Dermis blood vessel endothelial cell (primary cell): ENCODE results near the gene LAMA4. TPM values are rescaled to one million over a fixed set of nuclear protein-coding genes. Genes with fewer than 3 reads are reported as not detected.

Experiments used
- DNase-seq: peaks from one replicate; pipeline ENCODE4 v3.0.0; 2010
- total RNA-seq: library from RNA; depleted of rRNA; stranded (reverse); fragments of >200 nt; gene quantifications from 2 replicates; pipeline ENCODE4 v1.2.3, GENCODE V29; 2014

LAMA4 gene, protein sequence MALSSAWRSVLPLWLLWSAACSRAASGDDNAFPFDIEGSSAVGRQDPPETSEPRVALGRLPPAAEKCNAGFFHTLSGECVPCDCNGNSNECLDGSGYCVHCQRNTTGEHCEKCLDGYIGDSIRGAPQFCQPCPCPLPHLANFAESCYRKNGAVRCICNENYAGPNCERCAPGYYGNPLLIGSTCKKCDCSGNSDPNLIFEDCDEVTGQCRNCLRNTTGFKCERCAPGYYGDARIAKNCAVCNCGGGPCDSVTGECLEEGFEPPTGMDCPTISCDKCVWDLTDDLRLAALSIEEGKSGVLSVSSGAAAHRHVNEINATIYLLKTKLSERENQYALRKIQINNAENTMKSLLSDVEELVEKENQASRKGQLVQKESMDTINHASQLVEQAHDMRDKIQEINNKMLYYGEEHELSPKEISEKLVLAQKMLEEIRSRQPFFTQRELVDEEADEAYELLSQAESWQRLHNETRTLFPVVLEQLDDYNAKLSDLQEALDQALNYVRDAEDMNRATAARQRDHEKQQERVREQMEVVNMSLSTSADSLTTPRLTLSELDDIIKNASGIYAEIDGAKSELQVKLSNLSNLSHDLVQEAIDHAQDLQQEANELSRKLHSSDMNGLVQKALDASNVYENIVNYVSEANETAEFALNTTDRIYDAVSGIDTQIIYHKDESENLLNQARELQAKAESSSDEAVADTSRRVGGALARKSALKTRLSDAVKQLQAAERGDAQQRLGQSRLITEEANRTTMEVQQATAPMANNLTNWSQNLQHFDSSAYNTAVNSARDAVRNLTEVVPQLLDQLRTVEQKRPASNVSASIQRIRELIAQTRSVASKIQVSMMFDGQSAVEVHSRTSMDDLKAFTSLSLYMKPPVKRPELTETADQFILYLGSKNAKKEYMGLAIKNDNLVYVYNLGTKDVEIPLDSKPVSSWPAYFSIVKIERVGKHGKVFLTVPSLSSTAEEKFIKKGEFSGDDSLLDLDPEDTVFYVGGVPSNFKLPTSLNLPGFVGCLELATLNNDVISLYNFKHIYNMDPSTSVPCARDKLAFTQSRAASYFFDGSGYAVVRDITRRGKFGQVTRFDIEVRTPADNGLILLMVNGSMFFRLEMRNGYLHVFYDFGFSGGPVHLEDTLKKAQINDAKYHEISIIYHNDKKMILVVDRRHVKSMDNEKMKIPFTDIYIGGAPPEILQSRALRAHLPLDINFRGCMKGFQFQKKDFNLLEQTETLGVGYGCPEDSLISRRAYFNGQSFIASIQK (N-terminal part only)
- total RNA-seq, result 661 and 842 TPM in 2 replicates

DNA sequence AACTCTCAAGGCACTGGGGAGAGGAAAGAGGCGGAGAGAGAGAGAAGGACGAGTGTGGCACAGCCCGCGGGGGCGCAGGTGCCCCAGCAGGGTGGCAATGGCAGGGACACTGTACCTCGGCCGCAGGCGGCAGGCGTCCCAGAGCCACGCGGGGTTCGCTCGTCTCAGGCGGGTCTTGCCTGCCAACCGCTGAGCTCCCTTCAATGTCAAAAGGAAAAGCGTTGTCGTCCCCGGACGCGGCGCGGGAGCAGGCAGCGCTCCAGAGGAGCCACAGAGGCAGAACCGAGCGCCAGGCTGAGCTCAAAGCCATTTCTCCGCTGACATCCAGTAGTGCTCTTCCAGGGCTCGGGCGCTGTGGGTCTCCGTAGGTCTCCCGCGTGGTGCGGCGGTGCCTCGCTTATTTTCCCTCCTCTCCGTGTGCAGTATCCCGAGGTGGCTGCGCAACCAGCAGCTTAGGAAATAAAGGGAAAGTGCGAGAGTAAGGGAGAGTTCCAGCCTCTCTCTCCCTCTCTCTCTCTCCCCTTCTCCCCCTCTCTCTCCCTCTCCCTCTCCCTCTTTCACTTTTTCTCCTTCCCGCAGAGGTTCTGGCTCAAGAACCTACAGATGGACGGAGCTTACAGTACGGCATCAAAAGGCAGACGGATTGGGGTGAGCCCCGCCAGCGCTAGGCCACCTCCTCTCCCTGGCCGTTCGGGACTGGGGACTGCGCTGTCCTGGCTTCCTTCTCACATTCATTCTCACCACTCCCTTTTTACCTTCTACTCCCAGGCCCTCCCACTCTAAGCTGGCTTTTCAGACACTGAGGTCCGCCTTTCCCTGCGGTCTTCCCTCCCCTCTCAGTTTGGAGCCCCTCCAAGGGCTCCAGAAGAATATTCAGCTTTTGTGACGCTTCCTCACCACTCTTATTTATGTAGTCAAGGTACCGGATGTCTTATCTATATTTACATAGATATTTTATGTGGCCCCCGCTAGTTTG, at the start of gene LAMA4:
Gene LAMA4 (minus strand): TSS at position 727 of the 976 bp plus-strand sequence. CDS start 417 bp downstream, at position 310.
- peak; percentile 83 for DNase-seq

DNA sequence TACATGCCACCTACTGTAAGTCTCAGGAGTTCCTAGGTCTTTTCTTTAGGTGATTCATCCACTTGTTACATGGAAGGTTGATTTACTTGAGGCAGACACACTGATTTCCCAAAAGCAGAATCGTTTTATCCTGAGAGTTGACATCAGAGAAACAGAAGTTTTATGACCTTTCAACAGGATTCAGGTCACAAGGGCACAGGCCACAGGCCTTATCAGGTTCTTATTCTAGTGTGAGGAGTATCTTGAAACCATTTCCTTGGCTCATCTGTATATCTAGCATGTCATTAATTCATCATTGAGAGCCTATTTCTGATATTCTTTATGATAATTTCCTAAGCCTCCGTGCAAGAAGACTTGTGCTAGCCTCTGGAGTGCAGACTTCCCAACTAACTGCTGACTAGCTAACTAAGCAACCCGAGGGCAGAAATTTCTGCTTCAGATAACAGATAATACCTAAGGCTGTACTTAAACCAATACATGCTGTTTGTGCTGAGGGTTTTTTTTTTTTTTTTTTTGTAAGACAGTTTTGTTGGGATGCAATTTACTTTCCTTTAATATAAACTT, 47.9 kb upstream of the LAMA4 start:
- no peak for DNase-seq

DNA sequence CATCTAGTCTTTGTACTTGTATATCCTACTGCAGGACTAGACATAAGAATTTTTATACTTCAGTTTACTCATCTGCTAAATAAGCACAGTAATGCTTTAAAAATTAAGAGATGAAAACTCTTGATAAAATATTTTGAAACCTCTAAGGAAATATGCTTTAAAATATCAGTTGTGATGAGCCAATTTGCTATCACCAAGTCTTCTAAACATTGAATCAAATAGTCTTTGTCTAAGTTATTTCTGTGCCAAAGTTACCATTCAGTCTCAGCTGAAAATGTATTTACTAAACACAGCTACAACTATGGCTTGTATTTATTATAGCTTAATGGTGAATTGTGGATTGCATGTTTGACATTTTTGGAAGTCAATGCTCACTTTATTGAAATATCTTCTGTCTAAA, 46.5 kb upstream of the LAMA4 start:
- DNase-seq, result no peak

DNA sequence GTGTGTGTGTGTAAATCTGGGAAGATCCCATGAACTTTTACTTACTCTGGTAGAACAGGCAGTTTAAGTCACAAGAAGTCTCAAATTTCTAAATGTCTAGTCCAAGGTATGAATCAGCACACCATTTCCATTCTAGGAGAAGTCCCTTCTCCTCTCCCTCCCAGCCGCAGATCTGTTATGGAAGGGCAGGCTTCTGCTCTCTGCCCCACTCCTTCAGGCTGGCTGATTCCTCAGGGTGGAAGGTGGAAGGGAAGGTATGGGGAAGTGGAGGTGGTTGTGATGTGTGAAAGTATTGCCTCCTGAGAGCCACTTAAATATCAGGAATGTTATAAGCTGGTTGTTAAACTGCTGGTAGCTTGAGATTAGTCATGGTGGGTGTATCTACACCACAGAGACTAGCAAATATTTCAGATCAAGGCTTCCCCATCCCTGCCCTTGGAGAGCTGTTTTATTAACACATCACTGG, 44.5 kb upstream of the LAMA4 start:
- peak; percentile 13 for DNase-seq

DNA sequence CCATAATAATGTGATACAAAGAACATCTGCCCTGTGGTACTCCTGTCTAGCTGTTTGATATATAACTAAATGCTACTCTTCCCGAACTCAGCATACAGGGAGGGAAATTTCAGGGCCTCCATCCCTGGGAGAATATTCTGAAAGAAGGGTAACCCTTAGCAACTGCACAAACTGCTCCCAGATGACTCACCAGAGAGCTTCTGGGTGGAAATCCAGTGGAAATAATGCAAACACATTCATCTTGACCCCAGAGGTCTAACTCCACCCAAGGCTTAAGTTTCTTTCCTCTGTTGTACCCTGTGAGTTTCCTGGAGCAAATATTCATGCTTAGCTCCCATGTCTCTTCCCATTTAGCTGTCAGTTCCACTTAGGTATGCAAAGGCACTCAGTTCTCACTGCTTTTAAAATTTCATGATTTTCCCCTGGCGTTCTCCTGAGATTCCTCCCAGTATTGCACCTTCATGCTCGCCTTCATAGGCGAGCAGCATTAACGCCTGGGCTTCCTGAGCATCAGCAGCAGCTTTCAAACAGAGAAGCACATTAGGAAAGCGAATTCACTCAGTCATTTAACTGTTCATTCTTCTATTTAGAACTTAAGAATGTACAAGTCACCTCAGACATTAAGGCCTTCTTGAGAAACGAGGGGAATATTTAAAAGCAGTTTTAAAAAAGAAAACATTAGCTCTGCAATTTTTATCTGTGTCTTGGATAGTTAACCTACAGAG, 43.8 kb upstream of the LAMA4 start:
- DNase-seq, result peak; percentile 92

DNA sequence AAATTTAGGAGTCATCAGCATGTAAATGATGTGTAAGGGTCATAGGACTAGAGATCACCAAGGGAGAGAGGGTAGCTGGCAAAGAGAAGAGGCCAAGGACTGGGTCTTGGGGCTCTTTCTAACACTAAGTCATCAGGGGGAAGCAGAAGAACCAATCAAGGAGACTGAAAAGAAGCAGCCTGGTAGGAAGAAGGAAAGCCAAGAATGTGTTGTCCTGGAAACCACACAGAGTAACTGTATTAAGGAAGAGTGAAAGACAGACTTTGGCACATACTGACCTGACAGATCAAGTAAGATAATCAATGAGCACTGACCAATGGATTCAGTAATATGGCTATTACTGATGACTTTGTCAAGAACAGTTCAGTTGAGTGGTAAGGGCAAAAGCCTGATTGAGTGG, 42.3 kb upstream of the LAMA4 start:
- DNase-seq, result no peak

DNA sequence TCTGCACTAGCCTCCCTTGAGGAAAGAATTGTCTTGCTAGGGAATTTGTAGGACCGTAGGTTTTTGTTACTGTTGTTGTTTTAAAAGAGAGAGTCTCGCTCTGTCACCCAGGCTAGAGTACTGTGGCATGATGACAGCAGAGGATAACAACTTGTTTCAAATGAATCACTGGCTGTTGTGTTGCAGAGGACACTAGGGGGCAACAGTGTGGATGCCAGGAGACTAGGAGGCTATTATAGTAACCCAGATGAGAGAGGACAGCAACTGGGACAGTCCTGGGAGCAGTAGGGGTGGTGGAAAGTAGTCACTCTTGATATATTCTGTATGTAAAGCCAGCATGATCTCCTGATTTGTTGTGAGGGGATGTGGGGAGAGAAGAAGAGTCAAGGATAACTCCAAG, 41.8 kb upstream of the LAMA4 start:
- DNase-seq, result peak; percentile 77

DNA sequence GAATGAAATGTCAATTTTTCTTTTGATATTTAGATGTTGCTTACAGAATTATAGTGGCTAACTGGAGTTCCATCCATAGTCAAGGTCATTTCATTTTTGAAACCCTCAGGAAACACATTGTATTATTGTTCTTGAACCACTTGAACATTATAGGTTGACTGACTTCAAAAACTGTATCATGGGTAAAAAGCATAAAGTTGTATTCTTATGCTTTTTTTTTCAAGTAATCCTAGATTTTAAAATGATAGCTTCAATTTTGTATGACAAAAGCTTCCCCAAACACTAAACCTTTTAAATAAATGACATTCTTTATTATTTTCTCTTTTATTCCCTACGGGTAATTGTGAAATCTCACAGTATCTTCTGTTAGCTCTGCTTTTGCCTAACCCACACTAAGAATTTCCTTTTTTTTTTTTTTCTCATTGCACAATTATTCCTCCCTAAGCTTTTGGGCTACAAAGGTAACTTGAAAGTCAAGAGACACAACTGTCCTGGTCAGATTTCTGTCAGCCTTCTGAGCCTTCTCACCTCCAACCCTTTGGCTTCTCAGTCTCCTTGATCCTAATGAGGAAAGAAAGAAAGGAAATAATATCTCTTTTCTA, 36.9 kb upstream of the LAMA4 start:
- no peak for DNase-seq

DNA sequence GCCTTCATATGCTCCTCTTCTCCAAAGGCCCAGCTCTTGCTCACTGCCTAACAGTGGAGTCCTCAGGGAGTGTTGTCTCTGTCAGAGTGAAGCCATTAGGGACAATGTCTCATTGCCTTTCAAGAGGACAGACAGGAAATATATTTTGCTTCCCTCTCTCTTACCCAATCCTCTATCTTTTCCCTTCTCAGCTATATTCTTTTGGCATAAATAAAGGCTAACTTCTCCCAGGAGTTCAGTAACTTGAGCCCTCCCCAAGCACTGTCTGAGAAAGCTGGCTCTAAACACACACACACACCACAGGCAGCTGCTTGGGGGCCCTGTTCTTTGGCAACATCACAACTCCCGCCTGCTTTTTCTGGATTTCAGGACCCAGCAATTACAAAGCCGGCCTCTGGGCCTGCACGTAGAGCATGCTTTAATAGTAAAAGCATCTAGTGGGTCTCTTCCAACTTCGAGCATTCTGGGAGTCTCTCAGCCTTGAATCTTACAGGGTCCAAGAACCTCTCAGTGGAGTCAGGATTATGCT, 34.7 kb upstream of the LAMA4 start:
- DNase-seq, result no peak

DNA sequence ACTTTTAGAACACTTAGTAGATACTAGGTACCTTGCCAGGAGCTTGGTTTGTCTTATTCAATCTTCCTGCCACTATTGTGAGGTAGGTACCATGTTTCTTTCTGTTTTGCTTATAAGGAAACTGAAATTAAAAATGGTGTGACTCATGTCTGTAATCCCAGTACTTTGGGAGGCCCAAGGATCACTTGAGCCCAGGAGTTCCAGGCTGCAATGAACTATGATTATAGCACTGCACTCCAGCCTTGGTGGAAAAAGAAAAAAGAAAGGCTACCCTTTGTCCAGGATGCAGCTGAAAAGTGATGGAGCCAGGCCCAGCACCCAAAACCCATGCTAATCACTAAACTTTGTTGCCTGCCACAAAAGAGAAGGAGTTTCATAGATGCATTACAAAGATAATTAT, 34.1 kb upstream of the LAMA4 start:
- no peak for DNase-seq

DNA sequence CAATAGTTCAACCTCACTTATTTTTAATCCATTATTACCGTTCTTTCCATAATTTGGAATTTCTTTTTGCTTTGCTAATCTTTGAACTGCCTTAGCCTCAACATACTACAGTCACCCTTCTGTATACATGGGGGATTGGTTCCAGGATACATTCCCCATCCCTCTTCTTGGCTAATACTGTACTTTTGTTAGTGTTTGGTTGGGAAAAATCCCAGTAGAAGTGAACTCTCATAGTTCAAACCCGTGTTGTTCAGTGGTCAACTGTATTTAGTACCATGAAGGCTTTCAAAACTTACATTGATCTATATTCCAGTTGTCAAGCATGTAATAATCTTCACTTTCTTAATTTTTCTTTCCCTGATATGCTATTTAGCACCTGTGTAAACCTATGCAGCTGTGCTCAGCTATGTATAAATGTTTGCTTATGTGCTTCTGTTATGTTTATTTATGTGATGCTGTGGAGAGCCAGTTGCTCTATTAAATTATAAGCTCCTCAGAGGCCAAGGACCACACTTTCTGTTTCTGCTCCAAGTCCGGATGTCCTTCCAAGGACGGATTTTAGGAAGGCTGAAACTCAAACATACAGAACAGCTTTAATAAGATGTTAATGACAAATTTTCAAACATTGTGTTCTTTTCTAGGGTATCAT, 33.3 kb upstream of the LAMA4 start:
- DNase-seq, result no peak

DNA sequence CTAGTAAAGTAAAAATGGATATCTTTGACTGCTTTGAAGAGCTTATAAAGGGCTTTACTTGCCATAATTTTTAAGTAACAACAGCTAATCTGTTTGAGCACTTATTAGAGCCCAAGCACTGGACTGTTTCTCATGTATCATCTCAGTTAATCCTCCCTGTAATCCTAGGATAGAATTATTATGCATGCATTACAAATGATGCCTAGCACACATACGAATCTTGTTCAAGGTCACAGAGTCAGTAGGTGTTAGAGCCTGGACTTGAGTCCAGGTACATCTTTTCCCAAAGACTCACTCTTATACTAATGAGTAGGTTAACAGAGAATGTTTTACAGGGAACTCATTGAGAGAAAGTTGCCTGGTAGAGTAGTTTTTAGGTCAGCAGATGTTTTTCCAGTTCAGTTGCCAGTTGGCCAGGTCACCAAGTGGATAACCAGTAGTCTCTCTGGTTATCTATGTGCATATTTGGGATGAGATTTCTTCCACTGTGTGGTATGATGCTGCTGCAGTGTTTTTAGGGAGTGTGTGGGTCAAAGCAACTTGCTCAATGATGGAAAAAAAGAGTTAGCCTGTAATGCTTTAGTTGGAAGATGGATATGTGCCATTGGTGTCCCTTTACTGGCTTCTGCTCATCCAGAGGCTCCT, 32.3 kb upstream of the LAMA4 start:
- DNase-seq, result no peak

DNA sequence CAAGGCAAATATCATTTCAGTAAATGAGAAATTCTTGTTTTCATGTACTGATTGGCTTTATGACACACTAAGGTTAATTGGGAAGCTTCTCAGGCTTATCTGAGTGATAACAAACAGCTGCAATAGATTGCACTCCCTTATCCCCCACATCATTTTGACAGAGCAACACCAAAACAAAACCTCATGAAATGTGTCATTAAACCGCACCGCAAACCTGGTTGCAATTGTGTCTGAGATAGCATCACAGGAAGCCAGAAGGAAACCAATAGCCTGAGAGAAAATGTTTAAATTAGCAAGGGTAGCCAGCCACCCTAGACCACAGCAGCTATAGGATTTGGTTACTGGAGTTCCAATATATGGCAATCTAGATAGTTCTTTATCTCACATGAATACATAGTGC, 31.6 kb upstream of the LAMA4 start:
- no peak for DNase-seq

DNA sequence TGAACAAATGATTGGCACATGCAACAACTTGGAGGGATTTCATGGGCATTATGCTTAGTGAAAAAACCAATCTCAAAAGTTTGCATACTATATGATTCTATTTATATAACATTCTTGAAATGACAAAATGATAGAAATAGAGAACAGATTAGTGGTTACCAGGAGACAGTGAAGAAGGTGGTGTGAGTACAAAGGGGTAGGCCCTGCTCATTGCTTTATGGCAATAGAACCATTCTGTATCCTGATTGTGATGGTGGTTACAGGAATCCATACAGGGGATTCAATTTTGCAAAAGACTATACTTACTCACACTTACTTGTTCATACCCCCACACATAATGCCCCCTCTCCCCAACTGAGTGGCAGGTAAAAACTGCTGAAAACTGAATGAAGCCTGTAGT, 30.2 kb upstream of the LAMA4 start:
- DNase-seq, result no peak

DNA sequence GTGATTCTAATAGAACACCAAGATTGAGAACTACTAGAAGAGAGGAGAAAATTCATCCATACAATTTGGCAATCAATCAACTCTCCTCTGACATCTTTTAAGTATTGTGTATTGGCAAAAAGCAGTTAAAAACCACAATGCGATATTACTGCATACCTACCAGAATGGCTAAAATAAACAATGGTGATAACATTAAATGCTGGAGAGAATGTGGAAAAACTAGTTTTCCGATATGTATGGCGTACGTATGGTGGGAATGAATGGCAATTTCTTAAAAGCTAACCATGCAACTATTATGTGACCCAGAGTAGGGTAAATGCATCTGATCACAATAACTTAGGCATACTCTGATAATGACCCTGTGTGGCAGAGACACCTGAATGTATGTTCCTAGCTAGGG, 29.3 kb upstream of the LAMA4 start:
- DNase-seq, result no peak

DNA sequence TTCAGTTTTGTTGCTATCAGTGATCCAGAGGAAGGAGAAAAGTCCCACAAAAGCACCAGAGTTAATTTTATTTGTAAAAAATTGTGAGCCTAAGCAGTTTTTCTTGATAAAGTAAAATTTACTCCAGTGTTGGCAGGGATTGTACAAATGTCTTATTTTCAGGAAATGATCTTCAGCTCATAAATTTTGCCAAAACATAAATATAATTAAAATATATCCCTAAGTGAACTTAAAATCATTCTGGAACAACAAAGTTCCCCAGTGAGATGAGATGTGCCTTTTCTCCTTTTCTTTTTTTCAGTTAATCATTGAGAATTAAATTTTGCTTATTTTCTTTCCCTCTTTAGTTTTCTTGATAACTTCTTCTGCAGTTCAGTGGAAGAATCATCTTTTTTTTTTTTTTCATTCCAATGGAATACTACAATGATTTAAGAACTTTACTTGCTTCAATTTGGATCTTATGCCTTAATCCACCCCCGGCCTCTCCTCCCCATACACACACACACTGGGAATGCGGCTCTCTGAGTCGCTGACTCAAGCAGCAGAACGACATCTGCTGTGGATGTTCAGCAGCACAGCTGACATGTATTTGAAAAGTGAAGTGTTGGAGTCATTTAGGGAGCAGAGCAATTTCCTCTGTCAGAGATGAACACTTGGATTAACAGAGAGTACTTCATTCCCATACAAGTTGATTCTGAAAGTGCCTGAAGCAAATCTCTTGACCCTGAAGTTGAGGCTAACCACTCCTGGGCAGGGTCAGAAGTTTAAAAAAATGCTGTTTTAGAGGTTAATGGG, 27.7 kb upstream of the LAMA4 start:
- DNase-seq, result peak; percentile 77

DNA sequence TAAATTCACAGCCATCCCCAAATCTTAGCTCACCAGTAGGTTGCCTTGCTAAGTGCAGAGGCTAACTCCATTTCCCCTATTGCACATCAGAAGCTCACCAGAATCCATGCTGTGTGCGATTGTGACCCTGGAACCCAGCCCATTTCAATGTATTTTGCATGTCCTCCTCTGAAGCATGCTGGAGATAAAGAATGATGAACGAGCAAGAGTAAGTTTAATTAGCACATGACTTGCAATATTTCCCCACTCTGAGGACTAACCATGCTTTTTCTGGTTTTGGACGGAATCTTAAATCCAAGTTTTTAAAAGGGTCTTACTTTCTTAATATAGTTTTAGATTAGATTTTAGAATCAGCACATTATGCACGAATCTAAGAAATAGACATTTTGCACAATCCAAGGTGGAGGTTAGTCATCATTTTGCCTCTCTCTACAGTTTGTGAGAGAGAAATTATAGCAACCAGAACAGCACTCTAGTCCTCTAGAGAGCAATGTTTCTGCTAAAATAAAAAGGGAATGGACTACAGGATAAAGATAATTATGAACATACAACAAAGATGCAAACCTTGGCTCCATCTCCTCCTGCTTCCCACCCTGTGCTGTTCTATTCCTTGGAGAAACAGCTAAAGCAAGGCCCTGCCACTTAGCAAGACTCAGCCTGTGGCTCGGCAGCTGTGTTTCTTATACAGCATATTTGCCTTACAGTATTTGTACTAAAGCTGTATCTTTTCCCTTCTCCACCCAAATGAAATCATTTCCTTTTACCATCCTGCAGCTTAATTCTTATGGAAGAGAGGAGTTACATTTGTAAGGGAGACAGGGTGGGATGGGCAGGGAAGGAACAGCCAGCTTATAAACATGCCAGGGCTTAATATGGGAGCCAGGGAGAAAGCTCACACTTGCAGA, 24.9 kb upstream of the LAMA4 start:
- DNase-seq, result peak; percentile 22
